GM23248 (cell line): Measurements from ENCODE around the gene ABHD4. TPM values are rescaled to one million over a fixed set of nuclear protein-coding genes. Genes with fewer than 3 reads are reported as not detected.

Experiments
- DNase-seq: peaks from one replicate; pipeline ENCODE4 v3.0.0-alpha.2; 2015
- H2AFZ ChIP-seq: fragments of 200-600 bp; sonication (generic); 2 replicates; pipeline ENCODE4 v1.6.1; 2016; ENCODE audit warnings: antibody characterized with exemption
- H3F3A ChIP-seq: fragments of 200-600 bp; sonication (generic); 2 replicates; pipeline ENCODE4 v1.6.1; 2016; ENCODE audit warnings: mild to moderate bottlenecking, antibody characterized with exemption, mixed run types; ENCODE audit not compliant: insufficient read depth
- H3K27ac ChIP-seq: fragments of 200-600 bp; sonication (generic); 2 replicates; pipeline ENCODE4 v1.5.1; 2016; ENCODE audit warnings: mild to moderate bottlenecking
- H3K27me3 ChIP-seq: fragments of 200-600 bp; sonication (generic); replicated peaks from 2 replicates; pipeline ENCODE4 v1.6.1; 2016; ENCODE audit warnings: mild to moderate bottlenecking; ENCODE audit not compliant: insufficient read depth
- H3K36me3 ChIP-seq: fragments of 200-600 bp; sonication (generic); 2 replicates; pipeline ENCODE4 v1.6.1; 2016; ENCODE audit warnings: low read depth, mild to moderate bottlenecking
- H3K4me1 ChIP-seq: fragments of 200-600 bp; sonication (generic); 2 replicates; pipeline ENCODE4 v1.6.1; 2016; ENCODE audit warnings: mild to moderate bottlenecking; ENCODE audit not compliant: insufficient read depth
- H3K4me2 ChIP-seq: fragments of 200-600 bp; sonication (generic); one replicate; pipeline ENCODE4 v1.6.1; 2016; ENCODE audit warnings: mild to moderate bottlenecking; ENCODE audit not compliant: unreplicated experiment
- H3K4me3 ChIP-seq: fragments of 200-600 bp; sonication (generic); 2 replicates; pipeline ENCODE4 v1.5.1; 2016; ENCODE audit warnings: mild to moderate bottlenecking
- H3K79me2 ChIP-seq: fragments of 200-600 bp; sonication (generic); 2 replicates; pipeline ENCODE4 v1.6.1; 2016; ENCODE audit warnings: mild to moderate bottlenecking; ENCODE audit not compliant: insufficient read depth
- H3K9ac ChIP-seq: fragments of 200-600 bp; sonication (generic); 2 replicates; pipeline ENCODE4 v1.6.1; 2016; ENCODE audit warnings: mild to moderate bottlenecking
- H3K9me2 ChIP-seq: fragments of 200-600 bp; sonication (generic); 2 replicates; pipeline ENCODE4 v1.6.1; 2016; ENCODE audit warnings: mixed run types, mild to moderate bottlenecking, moderate library complexity; ENCODE audit not compliant: insufficient read depth
- H3K9me3 ChIP-seq: fragments of 200-600 bp; sonication (generic); one replicate; pipeline ENCODE4 v1.6.1; 2017; ENCODE audit warnings: low read depth
- H4K20me1 ChIP-seq: fragments of 200-600 bp; sonication (generic); 2 replicates; pipeline ENCODE4 v1.6.0; 2016; ENCODE audit not compliant: insufficient read depth
- EZH2 ChIP-seq: fragments of 200-600 bp; sonication (generic); IDR thresholded peaks from 2 replicates; pipeline ENCODE4 v1.6.1; 2018; ENCODE audit warnings: antibody characterized with exemption, mild to moderate bottlenecking; ENCODE audit not compliant: insufficient read depth, poor library complexity, severe bottlenecking
- EZH2phosphoT487 ChIP-seq: fragments of 200-600 bp; sonication (generic); IDR thresholded peaks from 2 replicates; pipeline ENCODE4 v1.6.1; 2018; ENCODE audit warnings: antibody characterized with exemption, moderate library complexity, mild to moderate bottlenecking, low read depth; ENCODE audit not compliant: insufficient read depth
- WGBS, 2 experiments: methylation state at CpG; one replicate each; pipeline ENCODE4 v1.1.6; 2015 to 2017; ENCODE audit warnings: low lambda C conversion rate in 2 of 2, low coverage in 1 of 2; ENCODE audit errors: missing lambda C conversion rate in 2 of 2; 5-methylcytosine and 5-hydroxymethylcytosine counted together
- in situ Hi-C: fragments of 300-500 bp; cut with MboI; formaldehyde crosslinking; loops from 2 replicates; pipeline ENCODE4 v1.15.0; 2020
- polyA plus RNA-seq: library from polyadenylated mRNA; unstranded; fragments of >200 nt; fragmentation: Nextera tagmentation; extraction: Ambion mirVana; gene quantifications from 2 replicates; pipeline ENCODE4 v1.2.1, GENCODE V29; 2016
- total RNA-seq: library from RNA; depleted of rRNA; stranded (reverse); fragments of >200 nt; shearing (Covaris generic); gene quantifications from 2 replicates; pipeline ENCODE4 v1.2.3, GENCODE V29; 2014

Gene ABHD4
- total and polyA plus RNA-seq, 2 experiments from 2014 or later, result 16.8 to 26.5 TPM

DNA sequence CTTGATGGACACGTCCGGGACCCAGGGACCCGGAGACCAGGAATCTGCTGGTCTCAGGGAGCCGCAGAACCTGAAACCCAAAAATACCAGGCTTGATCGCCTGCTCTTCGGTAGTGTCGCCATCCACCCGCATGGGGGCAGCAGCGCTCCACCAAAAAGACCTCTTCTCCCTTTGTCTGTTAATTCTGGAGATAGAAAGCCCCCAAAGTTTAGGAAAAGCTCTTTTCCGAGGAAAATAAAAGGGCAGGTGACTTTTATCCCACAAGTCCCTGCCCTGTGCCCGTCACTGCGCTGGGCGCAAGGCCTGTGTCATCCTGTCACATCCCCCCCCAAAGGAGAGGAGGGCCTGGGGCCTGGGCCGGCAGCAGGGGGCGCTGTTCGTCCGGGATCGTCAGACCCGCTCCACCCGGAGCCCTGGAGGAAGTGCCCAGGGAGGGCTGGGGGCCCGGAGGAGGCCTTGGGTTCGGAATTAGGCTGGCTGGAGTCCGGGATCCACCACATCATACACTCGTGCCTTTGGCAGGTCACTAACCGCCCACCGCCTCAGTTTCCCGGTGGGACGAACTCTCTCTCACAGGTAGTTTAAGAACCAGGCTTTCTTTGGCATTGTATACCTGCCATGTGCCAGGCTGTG lies 41.0 kb upstream of the ABHD4 start:
- 5 to 10% methylated on average over 28 of the region's 28 CpGs for WGBS, 2 experiments
- peak; percentile 79 for DNase-seq
- H3K9ac ChIP-seq, result peak overlapping the region; percentile 67

DNA sequence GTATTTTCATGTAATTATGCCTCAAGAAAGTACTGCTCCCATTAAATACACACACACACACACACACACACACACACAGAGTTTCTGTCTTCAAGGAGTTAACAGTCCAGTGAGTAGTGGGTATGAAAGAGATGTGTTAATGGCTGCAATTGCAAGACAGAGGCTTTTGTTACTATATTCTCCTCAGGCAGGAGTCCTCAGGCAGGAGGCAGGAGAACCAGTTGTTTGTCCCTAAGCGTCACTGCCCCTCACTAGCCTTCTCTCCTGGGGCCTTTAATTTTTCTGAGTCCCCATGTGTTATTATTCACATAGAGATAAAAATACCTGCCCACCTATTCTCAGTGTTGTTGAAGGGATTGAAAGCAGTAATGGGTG lies 40.3 kb upstream of the ABHD4 start:
- Histone ChIP-seq H3K4me3 (no peak overlapping the region), H3K27ac (no peak overlapping the region), H3K36me3 (no peaks in the 10 kb centered on the region; the same call in 1 of the 2 replicates), H4K20me1 (no peaks in the 10 kb centered on the region), H2AFZ (no peak overlapping the region), H3K9ac (peak overlapping the region; percentile 67; the same call in 1 of the 2 replicates), H3K79me2 (no peaks in the 10 kb centered on the region; the same call in 1 of the 2 replicates), H3K4me1 (peaks cover 12% of the 10 kb centered on the region), H3K9me3 (no peaks in the 10 kb centered on the region), H3K9me2 (no peaks in the 10 kb centered on the region), H3F3A (peaks cover 15% of the 10 kb centered on the region; the same call in 1 of the 2 replicates), H3K27me3 (no peaks in the 10 kb centered on the region), H3K4me2 (no peak overlapping the region)
- 93 to 100% methylated on average over 1 of the region's 1 CpG for WGBS, 2 experiments
- TF ChIP-seq EZH2phosphoT487, result no peak
- TF ChIP-seq EZH2, result no peak
- DNase-seq, result no peak
- in situ Hi-C loops, result no loop called here

More for the DNA sequence above, 41.0 kb upstream of the ABHD4 start:
- H3K4me1 ChIP-seq, result peaks cover 12% of the 10 kb centered on the region
- no peak overlapping the region for H3K27ac ChIP-seq
- H3K4me3 ChIP-seq, result peak overlapping the region; percentile 67
- no peaks in the 10 kb centered on the region for H3K79me2 ChIP-seq
- no peaks in the 10 kb centered on the region for H3K36me3 ChIP-seq
- no peaks in the 10 kb centered on the region for H3K9me2 ChIP-seq
- no peaks in the 10 kb centered on the region for H3K27me3 ChIP-seq
- H3K4me2 ChIP-seq, result peak overlapping the region; percentile 94
- no peaks in the 10 kb centered on the region for H4K20me1 ChIP-seq
- peak overlapping the region; percentile 90 for H2AFZ ChIP-seq
- no peaks in the 10 kb centered on the region for H3K9me3 ChIP-seq
- H3F3A ChIP-seq, result peaks cover 15% of the 10 kb centered on the region; the same call in 1 of the 2 replicates
- in situ Hi-C loops, result no loop called here
- TF ChIP-seq EZH2 (no peak), EZH2phosphoT487 (no peak)

DNA sequence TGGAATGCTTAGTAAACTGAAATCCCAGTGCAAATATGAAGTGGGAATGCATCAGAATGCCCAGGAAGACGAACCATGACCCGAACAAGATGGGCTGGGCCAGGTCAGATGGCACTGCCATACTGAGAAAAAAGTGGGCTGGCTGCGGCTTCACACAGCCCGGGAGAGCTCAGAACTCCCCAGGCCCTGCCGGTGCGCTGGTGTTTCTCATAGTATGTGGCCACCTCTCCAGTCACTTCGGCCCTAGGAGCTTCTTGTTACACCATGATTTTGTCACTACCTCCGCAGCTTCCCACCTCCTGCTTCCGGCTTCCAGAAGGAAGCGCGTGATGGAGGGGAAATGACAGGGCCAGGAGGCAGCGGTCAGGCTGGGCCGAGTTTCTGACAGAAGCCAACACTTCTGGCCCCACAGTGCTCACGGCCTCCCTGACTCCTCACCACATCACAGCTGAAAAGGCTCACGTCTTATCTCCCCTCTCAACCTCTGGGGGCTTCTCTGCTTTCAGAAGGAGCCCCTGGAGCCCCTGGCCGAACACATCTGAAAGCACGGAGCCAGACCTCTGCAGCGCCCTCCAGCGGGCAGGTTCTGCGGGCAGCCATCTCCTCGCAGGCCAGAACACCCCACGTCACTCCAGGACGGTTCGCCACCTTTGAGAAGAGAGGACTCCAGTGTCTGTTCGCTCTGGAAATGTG lies 39.7 kb upstream of the ABHD4 start:
- in situ Hi-C loops, result no loop called here

DNA sequence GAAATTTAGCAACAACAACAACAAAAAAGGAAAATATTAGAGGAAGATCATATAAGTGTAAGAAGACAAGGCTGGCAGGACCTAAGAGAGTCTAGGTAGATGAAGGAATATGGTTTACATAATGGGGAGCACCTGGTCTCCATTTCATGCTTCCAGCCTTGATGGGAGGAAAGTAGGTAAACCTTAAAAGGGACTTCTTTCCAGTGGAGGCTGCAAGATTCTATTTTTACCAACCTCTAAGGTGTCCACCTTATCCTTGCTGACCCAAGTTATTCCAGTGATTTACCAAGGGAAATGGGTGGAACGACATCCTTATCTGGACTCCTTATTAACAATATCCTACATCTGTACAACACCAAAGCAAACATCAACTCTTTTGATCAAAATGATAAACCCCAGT lies 39.1 kb upstream of the ABHD4 start:
- Histone ChIP-seq H3F3A (peaks cover 15% of the 10 kb centered on the region; the same call in 1 of the 2 replicates), H4K20me1 (no peaks in the 10 kb centered on the region), H3K27ac (no peak overlapping the region), H3K79me2 (peaks cover under 1% of the 10 kb centered on the region; the same call in 1 of the 2 replicates), H3K9me2 (no peaks in the 10 kb centered on the region), H3K4me3 (no peak overlapping the region), H2AFZ (no peak overlapping the region), H3K9me3 (no peaks in the 10 kb centered on the region), H3K27me3 (no peaks in the 10 kb centered on the region), H3K36me3 (peaks cover 6% of the 10 kb centered on the region), H3K4me2 (no peak overlapping the region), H3K9ac (no peak overlapping the region), H3K4me1 (peaks cover 12% of the 10 kb centered on the region)
- 91 to 100% methylated on average over 1 of the region's 1 CpG for WGBS, 2 experiments
- no peak for TF ChIP-seq EZH2phosphoT487
- TF ChIP-seq EZH2, result no peak
- in situ Hi-C loops, result no loop called here
- DNase-seq, result no peak

More for the DNA sequence above, 39.7 kb upstream of the ABHD4 start:
- Histone ChIP-seq H4K20me1 (no peaks in the 10 kb centered on the region), H3K9me3 (no peaks in the 10 kb centered on the region), H3K9ac (no peak overlapping the region; the same call in 1 of the 2 replicates), H3K4me2 (no peak overlapping the region), H2AFZ (no peak overlapping the region), H3K79me2 (no peaks in the 10 kb centered on the region; the same call in 1 of the 2 replicates), H3K9me2 (no peaks in the 10 kb centered on the region), H3K27me3 (no peaks in the 10 kb centered on the region), H3K27ac (no peak overlapping the region), H3K4me1 (peaks cover 12% of the 10 kb centered on the region), H3K4me3 (no peak overlapping the region), H3F3A (peaks cover 15% of the 10 kb centered on the region; the same call in 1 of the 2 replicates), H3K36me3 (no peaks in the 10 kb centered on the region; the same call in 1 of the 2 replicates)
- DNase-seq, result no peak
- no peak for TF ChIP-seq EZH2phosphoT487
- no peak for TF ChIP-seq EZH2
- 86 to 90% methylated on average over 25 of the region's 25 CpGs for WGBS, 2 experiments
